CD4-positive, alpha-beta T cell (primary cell): ENCODE results near the gene COL16A1. TPM values are rescaled to one million over a fixed set of nuclear protein-coding genes. Genes with fewer than 3 reads are reported as not detected.

ENCODE experiments used
- ATAC-seq: fragments of 200-7000 bp; cut with Tn5 transposase; one replicate; pipeline ENCODE4 v1.10.0; 2022; ENCODE audit warnings: mild to moderate bottlenecking; ENCODE audit not compliant: poor library complexity
- CTCF ChIA-PET: fragments of 350-600 bp; sonication (Branson Sonifier 250); formaldehyde crosslinking; loops from one replicate; lab custom pipeline; 2021; ENCODE audit warnings: antibody characterized with exemption, inconsistent platforms; lab: Charles Lee
- POLR2A ChIA-PET: fragments of 350-600 bp; sonication (Branson Sonifier 250); formaldehyde crosslinking; loops from one replicate; lab custom pipeline; 2021; ENCODE audit warnings: antibody characterized with exemption, inconsistent platforms; lab: Charles Lee
- DNase-seq, 14 experiments: peaks; one replicate each; pipeline ENCODE4 v3.0.0-alpha.2; 2013 to 2020; ENCODE audit warnings: mixed read lengths in 2 of 14
- H3K27ac ChIP-seq, 2 donors: one replicate each; pipeline versions ENCODE4 v1.5.1 to v1.7.0; 2013; ENCODE audit warnings: low read length in 2 of 2, low read depth in 1 of 2, mild to moderate bottlenecking in 1 of 2
- H3K27me3 ChIP-seq, 2 experiments: 1 replicate in 1 of 2; 2 replicates in 1 of 2; pipeline versions ENCODE4 v1.6.1 to v1.7.0; 2013; ENCODE audit warnings: low read length in 2 of 2, control low read depth in 1 of 2, mild to moderate bottlenecking in 1 of 2, moderate library complexity in 1 of 2; ENCODE audit not compliant: insufficient read depth in 2 of 2, control insufficient read depth in 1 of 2
- H3K36me3 ChIP-seq: one replicate; pipeline ENCODE4 v1.6.1; 2013; ENCODE audit warnings: low read length, control low read depth; ENCODE audit not compliant: insufficient read depth
- H3K4me1 ChIP-seq: one replicate; pipeline ENCODE4 v1.6.1; 2013; ENCODE audit warnings: low read length, control low read depth; ENCODE audit not compliant: insufficient read depth
- H3K4me3 ChIP-seq: one replicate; pipeline ENCODE4 v1.5.1; 2013; ENCODE audit warnings: mild to moderate bottlenecking, low read length, moderate library complexity
- H3K9me3 ChIP-seq, 2 experiments: 1 replicate in 1 of 2; 2 replicates in 1 of 2; pipeline versions ENCODE4 v1.6.1 to v1.7.0; 2013; ENCODE audit warnings: low read length in 2 of 2, mild to moderate bottlenecking in 2 of 2, control low read depth in 1 of 2, moderate library complexity in 1 of 2; ENCODE audit not compliant: control insufficient read depth in 1 of 2, insufficient read depth in 1 of 2
- H3K27ac Mint-ChIP-seq: one replicate; pipeline ENCODE4 v1.8.0; 2020; ENCODE audit warnings: mixed read lengths
- H3K27me3 Mint-ChIP-seq: one replicate; pipeline ENCODE4 v1.8.0; 2021; ENCODE audit warnings: mixed read lengths
- H3K36me3 Mint-ChIP-seq: one replicate; pipeline ENCODE4 v1.8.0; 2021; ENCODE audit warnings: low read depth, mixed read lengths
- H3K4me1 Mint-ChIP-seq: one replicate; pipeline ENCODE4 v1.8.0; 2021; ENCODE audit warnings: low read depth, mixed read lengths
- H3K4me3 Mint-ChIP-seq: one replicate; pipeline ENCODE4 v1.8.0; 2020; ENCODE audit warnings: mild to moderate bottlenecking, mixed read lengths
- H3K9me3 Mint-ChIP-seq: one replicate; pipeline ENCODE4 v1.8.0; 2020; ENCODE audit warnings: mixed read lengths
- CTCF ChIP-seq: fragments of 200-600 bp; IDR thresholded peaks from one replicate; pipeline ENCODE4 v1.8.0; 2022; ENCODE audit warnings: antibody characterized with exemption, mild to moderate bottlenecking
- intact Hi-C, 2 experiments: fragments of 100-400 bp; cut with DNase I in 1 of 2; cut with micrococcal nuclease in 1 of 2; formaldehyde crosslinking; loops; one replicate each; pipeline versions ENCODE4 v1.15.1 to v1.9.0; 2023 to 2025; cut with DNase I, micrococcal nuclease
- total RNA-seq, 174 experiments: library from RNA in 2 of 174; stranded (reverse) in 2 of 174; gene quantifications; one replicate each; pipeline ENCODE4 v1.2.3 and lab custom pipeline; 2021 to 2026

COL16A1 gene
- total RNA-seq, 2 experiments from 2014 or later = not detected

GRCh38 chr1:31620631-31621497 lies 83.0 kb downstream of the COL16A1 start:
- intact Hi-C loops = no loop called here
- DNase-seq (no peak), ATAC-seq (no peak)
- Mint-ChIP-seq H3K36me3 (peaks cover 7% of the 10 kb centered on the region), H3K27ac (no peak overlapping the region), H3K4me1 (peaks cover 10% of the 10 kb centered on the region), H3K27me3 (peaks cover 41% of the 10 kb centered on the region), H3K4me3 (no peak overlapping the region), H3K9me3 (no peaks in the 10 kb centered on the region)
- ChIA-PET CTCF (interaction anchor here (0.6 kb wide), 1 partner anchor 371 kb away, joined by 3 read pairs; no protein-coding TSS in a partner anchor), POLR2A (no interaction called here)
- no peak for TF ChIP-seq CTCF
- H3K4me3 ChIP-seq = no peak overlapping the region
- no peaks in the 10 kb centered on the region for H3K36me3 ChIP-seq
- H3K27me3 ChIP-seq = peaks cover 25 to 34% of the 10 kb centered on the region in 2 experiments
- H3K27ac ChIP-seq = no peak overlapping the region
- H3K9me3 ChIP-seq = peaks cover 0 to 7% of the 10 kb centered on the region in 2 experiments
- peaks cover 10% of the 10 kb centered on the region for H3K4me1 ChIP-seq

GRCh38 chr1:31618916-31619846 lies 84.6 kb downstream of the COL16A1 start:
- Histone ChIP-seq H3K27ac (no peak overlapping the region), H3K9me3 (peaks cover 0 to 7% of the 10 kb centered on the region in 2 experiments), H3K4me3 (no peak overlapping the region), H3K27me3 (peaks cover 25 to 34% of the 10 kb centered on the region in 2 experiments), H3K36me3 (no peaks in the 10 kb centered on the region), H3K4me1 (peaks cover 10% of the 10 kb centered on the region)
- peaks cover 50% of the 10 kb centered on the region for H3K27me3 Mint-ChIP-seq
- H3K4me3 Mint-ChIP-seq = no peak overlapping the region
- POLR2A ChIA-PET = no interaction called here
- H3K4me1 Mint-ChIP-seq = peaks cover 10% of the 10 kb centered on the region
- no peak overlapping the region for H3K27ac Mint-ChIP-seq
- no peak for TF ChIP-seq CTCF
- no peaks in the 10 kb centered on the region for H3K9me3 Mint-ChIP-seq
- intact Hi-C loops = no loop called here
- H3K36me3 Mint-ChIP-seq = peaks cover 6% of the 10 kb centered on the region
- no peak for ATAC-seq
- no peak for DNase-seq
- CTCF ChIA-PET = interaction anchor here (1.2 kb wide), 2 partner anchors 14 to 56 kb away, joined by 3 read pairs; no protein-coding TSS in a partner anchor
